Loucy (cell line): ENCODE results near the gene CYSTM1.

Source experiments
- H2AFZ ChIP-seq: fragments of 200-600 bp; sonication (generic); 2 replicates; pipeline ENCODE4 v1.6.0; 2016; ENCODE audit warnings: antibody characterized with exemption, mild to moderate bottlenecking, low read length, moderate library complexity
- H3F3A ChIP-seq: fragments of 200-600 bp; 2 replicates; pipeline ENCODE4 v1.6.0; 2016; ENCODE audit warnings: antibody characterized with exemption, low read depth, mild to moderate bottlenecking
- H3K27me3 ChIP-seq: fragments of 200-600 bp; sonication (generic); 2 replicates; pipeline ENCODE4 v1.6.1; 2014; ENCODE audit warnings: low read length, mild to moderate bottlenecking; ENCODE audit not compliant: insufficient read depth, poor library complexity, severe bottlenecking
- H3K36me3 ChIP-seq: fragments of 200-600 bp; sonication (generic); 2 replicates; pipeline ENCODE4 v1.6.1; 2016; ENCODE audit warnings: low read length; ENCODE audit not compliant: insufficient read depth
- H3K4me1 ChIP-seq: fragments of 200-600 bp; sonication (generic); 2 replicates; pipeline ENCODE4 v1.5.1; 2014; ENCODE audit warnings: low read length, mild to moderate bottlenecking; ENCODE audit not compliant: insufficient read depth, poor library complexity, severe bottlenecking
- H3K4me2 ChIP-seq: fragments of 200-600 bp; sonication (generic); 2 replicates; pipeline ENCODE4 v1.6.0; 2014; ENCODE audit warnings: antibody characterized with exemption, low read length, low read depth, mild to moderate bottlenecking; ENCODE audit not compliant: poor library complexity, severe bottlenecking
- H3K4me3 ChIP-seq: fragments of 200-600 bp; sonication (generic); 2 replicates; pipeline ENCODE4 v1.5.1; 2014; ENCODE audit warnings: low read length, mild to moderate bottlenecking, mixed read lengths; ENCODE audit not compliant: poor library complexity, severe bottlenecking
- H3K79me2 ChIP-seq: fragments of 200-600 bp; sonication (generic); 2 replicates; pipeline ENCODE4 v1.6.1; 2014; ENCODE audit warnings: low read length; ENCODE audit not compliant: insufficient read depth
- H3K9ac ChIP-seq: fragments of 200-600 bp; sonication (generic); 2 replicates; pipeline ENCODE4 v1.6.0; 2014; ENCODE audit warnings: mild to moderate bottlenecking, low read depth, low read length, moderate library complexity; ENCODE audit not compliant: poor library complexity, severe bottlenecking
- H3K9me2 ChIP-seq: fragments of 200-600 bp; sonication (generic); replicated peaks from 2 replicates; pipeline ENCODE4 v1.6.1; 2016; ENCODE audit warnings: low read depth, low read length, mixed read lengths
- H3K9me3 ChIP-seq: fragments of 200-600 bp; sonication (generic); 2 replicates; pipeline ENCODE4 v1.6.1; 2014; ENCODE audit warnings: mild to moderate bottlenecking, antibody characterized with exemption, low read length, low read depth; ENCODE audit not compliant: insufficient read depth
- H4K20me1 ChIP-seq: fragments of 200-600 bp; sonication (generic); 2 replicates; pipeline ENCODE4 v1.6.0; 2014; ENCODE audit warnings: antibody characterized with exemption, low read length, mild to moderate bottlenecking; ENCODE audit not compliant: insufficient read depth, poor library complexity, severe bottlenecking
- EZH2phosphoT487 ChIP-seq: fragments of 200-600 bp; IDR thresholded peaks from 2 replicates; pipeline ENCODE4 v1.6.1; 2018; ENCODE audit warnings: antibody characterized with exemption, mild to moderate bottlenecking, moderate library complexity, borderline replicate concordance
- TF ChIP-seq, protein P1 (sequence below): fragments of 200-600 bp; sonication (generic); conservative IDR thresholded peaks from 2 replicates; pipeline ENCODE4 v1.5.1; 2014; ENCODE audit warnings: mild to moderate bottlenecking, antibody characterized with exemption, low read length

Gene CYSTM1

DNA sequence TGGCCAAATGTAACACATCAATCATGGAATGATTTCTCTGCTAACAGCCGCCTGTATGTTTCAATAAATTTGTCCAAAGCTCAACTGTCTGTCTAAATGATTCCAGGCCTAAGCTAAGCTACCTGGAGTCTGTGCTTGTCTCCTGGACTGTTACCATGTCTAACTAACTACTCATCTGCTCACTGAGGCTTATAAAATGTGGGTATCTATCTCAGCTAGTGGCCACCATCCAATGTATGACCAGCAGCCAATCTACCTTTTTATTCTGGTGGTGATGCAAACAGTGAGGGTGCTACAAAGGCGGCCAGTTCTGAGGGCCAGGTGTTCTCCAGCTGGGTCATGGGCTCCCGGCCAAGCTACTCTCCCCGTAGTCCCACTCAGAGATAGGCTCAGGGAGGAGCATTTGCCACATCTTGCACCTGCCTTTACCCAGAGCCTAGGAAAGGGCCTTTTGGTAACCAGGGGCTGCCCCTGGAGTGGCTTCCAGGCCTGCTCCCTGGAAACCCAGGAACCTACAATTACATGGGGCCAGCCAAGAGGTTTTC lies 68.8 kb downstream of the CYSTM1 start:
- Histone ChIP-seq H3K79me2 (no peaks in the 10 kb centered on the region), H3K9me3 (no peaks in the 10 kb centered on the region), H3K4me2 (no peak overlapping the region), H3K36me3 (peaks cover 20% of the 10 kb centered on the region; the same call in 1 of the 2 replicates), H3K4me3 (no peak overlapping the region), H3K9ac (no peak overlapping the region), H2AFZ (no peak overlapping the region), H3K9me2 (no peaks in the 10 kb centered on the region), H3K27me3 (no peaks in the 10 kb centered on the region), H3F3A (no peaks in the 10 kb centered on the region), H4K20me1 (no peaks in the 10 kb centered on the region), H3K4me1 (no peaks in the 10 kb centered on the region)
- TF ChIP-seq EZH2phosphoT487, result no peak
- TF ChIP-seq, protein P1, sequence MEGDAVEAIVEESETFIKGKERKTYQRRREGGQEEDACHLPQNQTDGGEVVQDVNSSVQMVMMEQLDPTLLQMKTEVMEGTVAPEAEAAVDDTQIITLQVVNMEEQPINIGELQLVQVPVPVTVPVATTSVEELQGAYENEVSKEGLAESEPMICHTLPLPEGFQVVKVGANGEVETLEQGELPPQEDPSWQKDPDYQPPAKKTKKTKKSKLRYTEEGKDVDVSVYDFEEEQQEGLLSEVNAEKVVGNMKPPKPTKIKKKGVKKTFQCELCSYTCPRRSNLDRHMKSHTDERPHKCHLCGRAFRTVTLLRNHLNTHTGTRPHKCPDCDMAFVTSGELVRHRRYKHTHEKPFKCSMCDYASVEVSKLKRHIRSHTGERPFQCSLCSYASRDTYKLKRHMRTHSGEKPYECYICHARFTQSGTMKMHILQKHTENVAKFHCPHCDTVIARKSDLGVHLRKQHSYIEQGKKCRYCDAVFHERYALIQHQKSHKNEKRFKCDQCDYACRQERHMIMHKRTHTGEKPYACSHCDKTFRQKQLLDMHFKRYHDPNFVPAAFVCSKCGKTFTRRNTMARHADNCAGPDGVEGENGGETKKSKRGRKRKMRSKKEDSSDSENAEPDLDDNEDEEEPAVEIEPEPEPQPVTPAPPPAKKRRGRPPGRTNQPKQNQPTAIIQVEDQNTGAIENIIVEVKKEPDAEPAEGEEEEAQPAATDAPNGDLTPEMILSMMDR, result no peak

DNA sequence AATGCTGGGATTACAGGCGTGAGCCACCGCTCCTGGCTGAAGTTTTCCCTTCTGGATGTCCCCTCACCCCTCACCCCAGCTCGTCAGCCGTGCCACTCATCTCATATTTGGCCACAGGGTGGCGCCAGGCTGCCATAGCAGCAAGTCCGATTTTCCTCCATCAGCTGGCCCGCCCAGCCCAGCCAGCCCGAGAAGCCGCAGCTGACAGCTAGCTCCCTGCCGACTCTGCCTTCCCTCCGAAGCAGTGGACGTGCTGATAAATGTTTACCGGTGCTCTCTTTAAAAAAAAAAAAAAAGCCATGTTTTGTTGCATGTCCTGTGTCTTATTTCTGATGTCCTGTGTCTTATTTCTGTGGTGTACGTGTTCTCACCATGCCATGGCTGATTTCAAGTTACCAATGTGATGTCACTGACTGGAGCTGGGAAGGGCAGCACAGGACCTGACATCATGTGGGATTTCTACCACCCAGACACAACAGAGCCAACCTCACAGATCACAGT lies 69.6 kb downstream of the CYSTM1 start:
- no peaks in the 10 kb centered on the region for H3K27me3 ChIP-seq
- H3K4me2 ChIP-seq, result no peak overlapping the region

DNA sequence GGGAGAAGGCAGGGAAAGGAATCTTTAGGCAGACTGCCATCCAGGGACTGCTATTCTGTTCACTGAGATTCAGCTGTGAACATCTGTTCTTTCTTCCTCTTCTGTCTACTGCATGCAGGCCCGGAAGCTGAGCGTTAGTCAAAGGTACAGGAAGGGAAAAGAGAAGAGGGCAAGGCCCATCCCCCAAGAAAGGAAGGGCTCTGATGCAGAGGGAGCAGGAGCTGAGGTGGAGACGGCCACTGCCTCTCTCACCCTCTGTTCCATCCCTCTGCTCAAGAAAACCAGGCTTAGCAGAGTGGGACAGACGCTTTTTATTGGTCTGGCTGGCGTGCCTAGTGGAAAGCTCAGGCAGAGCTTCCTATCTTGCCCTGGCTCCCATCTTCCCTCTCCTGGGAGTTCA lies 70.4 kb downstream of the CYSTM1 start:
- Histone ChIP-seq H4K20me1 (no peaks in the 10 kb centered on the region), H3K9me2 (no peaks in the 10 kb centered on the region), H3K4me1 (peaks cover 7% of the 10 kb centered on the region), H3K9me3 (no peaks in the 10 kb centered on the region), H3K9ac (no peak overlapping the region), H3K36me3 (peaks cover 32% of the 10 kb centered on the region; the same call in 1 of the 2 replicates), H3K4me2 (no peak overlapping the region), H3K79me2 (0 out of 2 replicates have a peak, but pooled peaks cover 7% of the 10 kb centered on the region), H3F3A (no peaks in the 10 kb centered on the region), H2AFZ (no peak overlapping the region), H3K4me3 (no peak overlapping the region), H3K27me3 (no peaks in the 10 kb centered on the region)
- TF ChIP-seq, protein P1, result no peak
- no peak for TF ChIP-seq EZH2phosphoT487

More for the DNA sequence above, 69.6 kb downstream of the CYSTM1 start:
- Histone ChIP-seq H3K9me2 (no peaks in the 10 kb centered on the region), H3K9me3 (no peaks in the 10 kb centered on the region), H4K20me1 (no peaks in the 10 kb centered on the region), H3K36me3 (peaks cover 25% of the 10 kb centered on the region; the same call in 1 of the 2 replicates), H3F3A (no peaks in the 10 kb centered on the region), H2AFZ (no peak overlapping the region), H3K4me3 (no peak overlapping the region), H3K9ac (no peak overlapping the region), H3K4me1 (no peaks in the 10 kb centered on the region), H3K79me2 (no peaks in the 10 kb centered on the region)
- TF ChIP-seq EZH2phosphoT487, result no peak
- TF ChIP-seq, protein P1, result peak; percentile 81
